ENCODE measurements around the gene CAPN9. TPM values are rescaled to one million over a fixed set of nuclear protein-coding genes. Genes with fewer than 3 reads are reported as not detected.

CAPN9 gene
- total and polyA plus RNA-seq, 2 donors (not counting 3 experiments of a cell fraction or from before 2014, with no cell fraction given) = not detected

- no TSS peak for BruUV-seq (replicated peaks)
- no peak for TF ChIP-seq CTCF (IDR thresholded peaks at IDR 0.05; ENCODE audit: extremely low read depth in 1 of 2, insufficient read depth in 1 of 2, low read depth in 1 of 2, low read length in 2 of 2)
- TF ChIP-seq GATA2 (IDR thresholded peaks at IDR 0.05; ENCODE audit: insufficient read depth, insufficient read length, low read depth, low read length) = no peak
- TF ChIP-seq FOS (IDR thresholded peaks at IDR 0.05; ENCODE audit: borderline replicate concordance, insufficient read depth, low read length) = no peak
- no peak for TF ChIP-seq MYC (IDR thresholded peaks at IDR 0.05; ENCODE audit: low read depth, low read length)
- no peak for TF ChIP-seq POLR2AphosphoS5 (IDR thresholded peaks at IDR 0.05; ENCODE audit: insufficient read depth, low read depth, low read length)
- no peak for TF ChIP-seq POLR2A (IDR thresholded peaks at IDR 0.05; ENCODE audit: low read depth, low read length)
- TF ChIP-seq EZH2 (IDR thresholded peaks at IDR 0.05; ENCODE audit: borderline replicate concordance, low read depth, low read length, severe bottlenecking) = no peak
- no peak for TF ChIP-seq MAX (IDR thresholded peaks at IDR 0.05; ENCODE audit: insufficient read depth, insufficient read length)
- no peak for TF ChIP-seq JUN (IDR thresholded peaks at IDR 0.05; ENCODE audit: borderline replicate concordance, insufficient read depth, insufficient read length, low read depth)
- DNase-seq (ENCODE audit: low read depth, low spot score) (no peak), FAIRE-seq (no peak)
- no peak overlapping the region for H3K4me2 ChIP-seq (ENCODE audit: insufficient read depth, low read length)
- CTCF ChIA-PET = no interaction called here
- dilution Hi-C loops (cut with MboI; ENCODE audit: extremely low pct_ligation_motif_present, low sequenced_read_pairs) = no loop called here
- POLR2A ChIA-PET = no interaction called here
- H3K27me3 ChIP-seq (ENCODE audit: control insufficient read depth in 2 of 2, insufficient read depth in 2 of 2, low read length in 2 of 2) = no peaks in the 10 kb centered on the region
- H4K20me1 ChIP-seq (replicated peaks; ENCODE audit: control insufficient read depth, extremely low read depth, insufficient read depth, low read length) = no peaks in the 10 kb centered on the region
- intact Hi-C loops (cut with micrococcal nuclease) = no loop called here
- no peak overlapping the region for H3K9ac ChIP-seq (replicated peaks; ENCODE audit: extremely low read depth, insufficient read depth, low read length)
- H3K4me3 ChIP-seq (replicated peaks in 1 of 3; ENCODE audit: insufficient read depth in 1 of 3, low read depth in 1 of 3, low read length in 3 of 3) = no peak overlapping the region
- no peaks in the 10 kb centered on the region for H3K4me1 ChIP-seq (ENCODE audit: control insufficient read depth, extremely low read depth, insufficient read depth, low read length)
- H3K27ac ChIP-seq (ENCODE audit: insufficient read depth, low read depth, low read length) = no peak overlapping the region
- H3K79me2 ChIP-seq (ENCODE audit: control insufficient read depth, insufficient read depth, low read length) = no peaks in the 10 kb centered on the region
- no peaks in the 10 kb centered on the region for H3K36me3 ChIP-seq (ENCODE audit: control insufficient read depth in 2 of 2, extremely low read depth in 1 of 2, insufficient read depth in 2 of 2, low read length in 2 of 2)
- H2AFZ ChIP-seq (ENCODE audit: low read depth, low read length) = no peak overlapping the region
- H3K9me3 ChIP-seq (replicated peaks; ENCODE audit: control insufficient read depth, insufficient read depth, low read length) = no peaks in the 10 kb centered on the region
- no peaks in the 10 kb centered on the region for H3K9me1 ChIP-seq (replicated peaks; ENCODE audit: control insufficient read depth, extremely low read depth, insufficient read depth, low read length)
Measured at GRCh38 chr1:230713547-230713914, 33.7 kb upstream of the CAPN9 start.
